GM19238 (cell line): ENCODE measurements around the gene C6orf62.
"Not testable (repeated sequence)": the region's sequence is repeated elsewhere in the genome, so short reads cannot be mapped to it uniquely, and the experiment has no call there.

ENCODE experiments used
- DNase-seq: peaks from one replicate; pipeline ENCODE4 v3.0.0; 2011; ENCODE audit warnings: low spot score; ENCODE audit not compliant: insufficient read length

The C6orf62 gene

GRCh38 chr6:24743265-24743943, 24.4 kb upstream of the C6orf62 start:
- DNase-seq: peak; percentile 32

GRCh38 chr6:24742216-24742738, 23.3 kb upstream of the C6orf62 start:
- no peak for DNase-seq

- DNase-seq: no peak
Observed at GRCh38 chr6:24740861-24741260, 21.9 kb upstream of the C6orf62 start.

- no peak for DNase-seq
Observed at GRCh38 chr6:24738741-24739140, 19.8 kb upstream of the C6orf62 start.

- not testable (repeated sequence) for DNase-seq
Observed at GRCh38 chr6:24734710-24735109, 15.8 kb upstream of the C6orf62 start.

GRCh38 chr6:24734166-24734565, 15.2 kb upstream of the C6orf62 start:
- no peak for DNase-seq

- DNase-seq: not testable (repeated sequence)
Observed at GRCh38 chr6:24731456-24732134, 12.6 kb upstream of the C6orf62 start.

GRCh38 chr6:24730653-24731052, 11.7 kb upstream of the C6orf62 start:
- DNase-seq: not testable (repeated sequence)

GRCh38 chr6:24723270-24723669, 4.3 kb upstream of the C6orf62 start:
- no peak for DNase-seq

GRCh38 chr6:24721461-24722215, 2.7 kb upstream of the C6orf62 start:
- DNase-seq: peak; percentile 42

- peak; percentile 85 for DNase-seq
Observed at GRCh38 chr6:24720604-24721460, 1.9 kb upstream of the C6orf62 start.

- peak; percentile 13 for DNase-seq
Observed at GRCh38 chr6:24720131-24720603, 1.2 kb upstream of the C6orf62 start.

- no peak for DNase-seq
Observed at GRCh38 chr6:24718449-24719124, 367 bp downstream of the C6orf62 start.

GRCh38 chr6:24716602-24717148, 2.3 kb downstream of the C6orf62 start:
- not testable (repeated sequence) for DNase-seq

GRCh38 chr6:24710519-24711303, 8.2 kb downstream of the C6orf62 start:
- DNase-seq: no peak

- DNase-seq: no peak
Observed at GRCh38 chr6:24709014-24709711, 9.8 kb downstream of the C6orf62 start.

GRCh38 chr6:24708612-24709011, 10.3 kb downstream of the C6orf62 start:
- no peak for DNase-seq

- no peak for DNase-seq
Observed at GRCh38 chr6:24704468-24704867, 14.5 kb downstream of the C6orf62 start.
